Motor neuron (in vitro differentiated cells): Measurements from ENCODE around the gene ARMC12. TPM values are rescaled to one million over a fixed set of nuclear protein-coding genes. Genes with fewer than 3 reads are reported as not detected.
"Not testable (repeated sequence)": the region's sequence is repeated elsewhere in the genome, so short reads cannot be mapped to it uniquely, and the experiment has no call there.

ENCODE experiments used
- ATAC-seq, 8 experiments: fragments of 200-7000 bp; cut with Tn5 transposase; replicated peaks in 6 of 8; 2 replicates each; pipeline ENCODE4 v1.8.0; 2021; ENCODE audit warnings: mild to moderate bottlenecking in 8 of 8, moderate library complexity in 8 of 8
- H3K27ac ChIP-seq, 2 donors: fragments of 250-450 bp; sonication (Bioruptor Pico); 2 replicates each; pipeline ENCODE4 v1.9.0; 2021; ENCODE audit warnings: antibody characterized with exemption in 2 of 2, mild to moderate bottlenecking in 2 of 2, moderate library complexity in 1 of 2
- H3K4me1 ChIP-seq, 2 donors: fragments of 250-450 bp; sonication (Bioruptor Pico); replicated peaks in 1 of 2; 2 replicates each; pipeline ENCODE4 v1.6.1; 2021; ENCODE audit warnings: antibody characterized with exemption in 2 of 2, mild to moderate bottlenecking in 2 of 2, moderate library complexity in 1 of 2
- H3K4me3 ChIP-seq, 5 donors: fragments of 250-450 bp; sonication (Bioruptor Pico); 2 replicates each; pipeline ENCODE4 v1.9.0; 2021; ENCODE audit warnings: antibody characterized with exemption in 5 of 5, mild to moderate bottlenecking in 5 of 5, moderate library complexity in 4 of 5
- WGBS, 10 experiments: fragments of 450-650 bp; shearing (Covaris generic); methylation state at CpG; one replicate each; pipeline ENCODE4 v1.0.0; 2022; 5-methylcytosine and 5-hydroxymethylcytosine counted together
- in situ Hi-C, 9 experiments: fragments of 400-800 bp; cut with MboI; loops; one replicate each; pipeline ENCODE4 v1.15.0; 2021; ENCODE audit warnings: low sequenced_read_pairs in 9 of 9, low pct_unique_long_range_greater_than_20kb in 2 of 9; ENCODE audit not compliant: unreplicated experiment in 9 of 9
- total RNA-seq, 8 experiments: library from RNA; unstranded; fragments of 300-600 nt; gene quantifications; 2 replicates each; pipeline versions ENCODE4 v1.2.3 to v1.2.4, GENCODE V29; 2022

The ARMC12 gene, protein sequence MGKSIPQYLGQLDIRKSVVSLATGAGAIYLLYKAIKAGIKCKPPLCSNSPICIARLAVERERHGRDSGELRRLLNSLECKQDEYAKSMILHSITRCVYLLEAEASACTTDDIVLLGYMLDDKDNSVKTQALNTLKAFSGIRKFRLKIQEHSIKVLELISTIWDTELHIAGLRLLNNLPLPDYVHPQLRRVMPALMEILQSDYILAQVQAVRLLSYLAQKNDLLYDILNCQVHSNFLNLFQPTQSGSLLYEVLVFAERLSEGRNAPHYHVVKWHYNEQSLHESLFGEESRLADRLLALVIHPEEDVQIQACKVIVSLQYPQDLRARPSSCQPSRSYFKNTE
- 1 to 10 TPM in 4 of 8 experiments, under 1 TPM in 4; 0.58 to 3.0 (median 1.2) TPM for total RNA-seq

DNA sequence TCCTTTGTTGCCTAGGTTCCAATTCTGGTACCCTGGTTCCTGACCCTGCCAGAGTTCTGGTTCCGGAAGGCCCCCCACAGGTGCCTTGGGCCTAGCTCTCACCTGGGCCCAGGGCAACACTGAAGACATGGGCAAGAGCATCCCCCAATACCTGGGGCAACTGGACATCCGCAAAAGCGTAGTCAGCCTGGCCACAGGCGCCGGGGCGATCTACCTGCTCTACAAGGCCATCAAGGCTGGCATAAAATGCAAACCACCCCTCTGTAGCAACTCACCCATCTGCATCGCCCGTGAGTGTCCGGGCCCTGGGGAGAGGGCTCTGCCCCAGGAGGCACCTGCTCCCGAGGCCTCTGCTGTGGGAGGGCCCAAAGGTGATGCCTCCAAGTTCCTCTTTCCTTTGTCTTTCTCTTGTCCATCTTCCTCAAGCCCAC is at the start of gene ARMC12:
ARMC12 (plus strand) TSS at position 51 of the 431 bp plus-strand sequence; CDS start at position 128, 77 bp downstream.
- in situ Hi-C loops, result loop anchor here (10.0 to 25.0 kb wide), 5 partner anchors 150 to 425 kb away; partner anchors contain the start of gene PPARD (in 1 of the 9)
- H3K4me1 ChIP-seq, result peaks cover 25% of the 10 kb centered on the region in 2 donors
- ATAC-seq, result no peak
- H3K27ac ChIP-seq, result no peak within 1 kb of the TSS
- WGBS, 10 experiments, result 87 to 97% (median 95%) methylated on average over 3 to 9 of the region's 10 CpGs; no CpG with 5 or more reads in 5 of the 10 experiments
- no peak within 1 kb of the TSS for H3K4me3 ChIP-seq

DNA sequence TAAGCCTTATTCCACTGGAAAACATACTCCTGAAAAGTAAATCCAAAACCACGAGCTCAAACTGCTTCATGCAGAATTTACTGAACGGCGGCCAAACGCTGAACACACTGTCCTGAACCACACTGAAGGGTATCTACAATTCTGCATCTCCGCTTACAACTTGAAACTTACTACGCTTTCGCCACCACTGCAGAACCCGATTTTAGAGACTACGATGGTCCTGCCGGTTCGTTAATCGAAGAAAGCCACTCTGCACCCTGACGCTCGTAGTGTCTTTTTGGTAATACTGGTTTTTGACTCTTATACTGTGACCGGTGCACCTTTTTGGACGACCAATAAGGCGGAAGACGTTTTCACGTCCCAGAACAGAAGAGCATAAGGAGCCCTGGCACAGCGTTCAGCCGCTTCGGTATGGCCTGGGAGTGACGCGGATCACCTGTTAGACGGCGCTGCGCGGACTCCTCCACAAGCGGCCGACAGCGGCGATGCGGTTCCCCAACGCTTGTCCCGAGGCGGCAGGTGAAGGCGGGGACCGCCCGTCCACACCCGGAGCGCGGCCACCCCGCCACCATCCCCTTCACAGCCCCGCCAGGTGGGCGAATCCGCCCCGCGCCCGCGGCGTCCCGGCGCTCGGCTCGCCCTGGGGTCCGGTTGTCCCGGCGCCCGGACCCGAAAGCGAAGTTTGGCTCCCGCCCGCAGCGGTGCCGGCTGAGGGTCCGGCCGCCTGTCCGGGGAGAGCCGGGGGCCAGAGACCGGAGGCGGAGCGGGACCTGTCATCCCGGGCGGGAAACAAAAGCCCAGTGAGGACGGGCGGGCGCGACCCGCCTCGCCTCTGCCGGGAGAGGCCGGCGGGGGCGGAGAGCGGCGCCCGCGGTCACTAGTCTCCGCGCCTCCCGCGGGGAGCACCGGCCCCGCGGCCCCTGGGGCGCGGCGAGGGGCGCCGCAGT is 48.9 kb upstream of the ARMC12 start:
- in situ Hi-C loops, result no loop called here
- ATAC-seq, result peak; percentile 18 to 54 (median 29)
- WGBS, 10 experiments, result 0 to 6% (median 1%) methylated on average over 1 to 26 of the region's 100 CpGs

DNA sequence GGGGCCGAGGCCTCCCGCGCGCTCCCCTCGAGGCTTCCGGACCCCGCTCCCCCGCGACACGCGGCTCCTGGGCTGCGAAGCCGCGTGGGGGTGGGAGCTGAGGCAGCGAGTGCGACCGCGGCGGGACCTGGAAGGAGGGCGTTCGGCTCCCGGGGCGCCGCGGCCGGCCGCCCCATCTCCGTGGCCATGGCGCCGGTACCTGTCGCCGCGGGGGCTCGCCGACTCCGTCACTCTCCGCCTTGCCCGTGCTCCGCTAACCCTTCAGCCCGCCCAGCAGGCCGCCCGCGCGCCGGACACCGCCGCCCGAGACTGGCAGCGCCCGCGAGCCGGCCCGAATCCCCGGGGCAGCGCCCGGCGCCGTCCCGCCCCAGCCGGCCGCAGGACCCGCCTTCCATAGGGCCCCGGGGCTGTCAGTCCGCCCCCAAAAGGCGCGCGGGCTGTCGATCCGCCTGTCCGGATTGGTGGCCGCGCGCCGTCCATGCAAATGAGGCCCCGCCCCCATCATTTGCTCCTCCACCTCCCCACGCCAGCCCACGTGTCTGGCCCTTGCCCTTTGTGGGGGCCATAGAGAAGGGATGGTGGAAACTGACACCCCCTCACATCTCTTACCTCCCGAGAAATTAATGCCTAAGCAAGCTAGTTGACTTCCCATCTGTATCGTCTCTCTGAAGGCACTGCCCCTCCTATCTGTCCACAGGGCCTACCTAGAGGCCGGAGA is 48.1 kb upstream of the ARMC12 start, which contains the start of gene FKBP5:
FKBP5 (minus strand) TSS at position 311 of the 718 bp plus-strand sequence. CDS start 46,091 bp downstream, outside the sequence.
- peak; percentile 93 to 95 (median 94) for ATAC-seq
- H3K4me1 ChIP-seq, result peaks cover 14 to 16% of the 10 kb centered on the region in 2 donors
- H3K4me3 ChIP-seq, result peak within 1 kb of the TSS; percentile 39 to 71 (median 51)
- 44 to 50% (median 50%) methylated on average over 2 to 3 of the region's 80 CpGs; no CpG with 5 or more reads in 7 of the 10 experiments for WGBS, 10 experiments
- in situ Hi-C loops, result no loop called here
- H3K27ac ChIP-seq, result peak within 1 kb of the TSS in 1 of 2 donors; percentile 75

More for the DNA sequence above, 48.9 kb upstream of the ARMC12 start:
- H3K27ac ChIP-seq, result peak overlapping the region in 1 of 2 donors; percentile 75
- H3K4me1 ChIP-seq, result peaks cover 14 to 16% of the 10 kb centered on the region in 2 donors
- H3K4me3 ChIP-seq, result peak overlapping the region; percentile 39 to 71 (median 51)

DNA sequence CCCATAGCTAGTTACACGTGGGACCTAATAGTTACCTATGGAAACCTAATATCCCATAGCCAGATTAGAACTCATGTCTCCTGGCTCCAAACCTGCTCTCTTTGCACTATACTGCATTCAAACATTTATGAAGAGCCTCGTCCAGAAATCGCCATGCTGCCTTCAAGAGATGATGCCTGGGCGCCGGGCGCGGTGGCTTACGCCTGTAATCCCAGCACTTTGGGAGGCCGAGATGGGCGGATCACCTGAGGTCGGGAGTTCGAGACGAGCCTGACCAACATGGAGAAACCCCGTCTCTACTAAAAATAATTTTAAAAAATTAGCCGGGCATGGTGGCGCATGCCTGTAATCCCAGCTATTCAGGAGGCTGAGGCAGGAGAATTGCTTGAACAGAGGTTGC is 46.8 kb upstream of the ARMC12 start:
- H3K4me3 ChIP-seq, ATAC-seq, H3K27ac ChIP-seq, in situ Hi-C loops: not testable (repeated sequence)
- peaks cover 14 to 16% of the 10 kb centered on the region in 2 donors for H3K4me1 ChIP-seq
- WGBS, 10 experiments, result 92 to 100% (median 95%) methylated on average over 3 to 16 of the region's 16 CpGs; no CpG with 5 or more reads in 2 of the 10 experiments

DNA sequence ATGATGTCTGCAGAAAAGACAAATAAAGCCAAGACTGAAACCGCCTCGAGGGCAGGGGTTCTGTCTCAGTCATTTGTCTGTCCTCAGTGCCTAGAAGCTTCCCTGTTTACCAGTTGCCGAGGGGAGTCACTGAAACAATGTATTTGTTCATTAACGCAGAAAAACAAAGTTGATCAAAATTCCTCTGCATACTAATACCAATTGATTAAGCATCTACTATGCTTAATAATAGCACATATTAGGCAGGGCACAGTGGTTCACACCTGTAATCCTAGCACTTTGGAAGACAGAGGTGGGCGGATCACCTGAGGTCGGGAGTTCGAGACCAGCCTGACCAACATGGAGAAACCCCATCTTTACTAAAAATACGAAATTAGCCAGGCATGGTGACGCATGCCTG is 46.3 kb upstream of the ARMC12 start:
- no peak for ATAC-seq
- peaks cover 14 to 16% of the 10 kb centered on the region in 2 donors for H3K4me1 ChIP-seq
- in situ Hi-C loops, result no loop called here
- H3K4me3 ChIP-seq, result no peak overlapping the region
- H3K27ac ChIP-seq, result no peak overlapping the region
- 86 to 100% (median 98%) methylated on average over 1 to 5 of the region's 9 CpGs; no CpG with 5 or more reads in 2 of the 10 experiments for WGBS, 10 experiments

DNA sequence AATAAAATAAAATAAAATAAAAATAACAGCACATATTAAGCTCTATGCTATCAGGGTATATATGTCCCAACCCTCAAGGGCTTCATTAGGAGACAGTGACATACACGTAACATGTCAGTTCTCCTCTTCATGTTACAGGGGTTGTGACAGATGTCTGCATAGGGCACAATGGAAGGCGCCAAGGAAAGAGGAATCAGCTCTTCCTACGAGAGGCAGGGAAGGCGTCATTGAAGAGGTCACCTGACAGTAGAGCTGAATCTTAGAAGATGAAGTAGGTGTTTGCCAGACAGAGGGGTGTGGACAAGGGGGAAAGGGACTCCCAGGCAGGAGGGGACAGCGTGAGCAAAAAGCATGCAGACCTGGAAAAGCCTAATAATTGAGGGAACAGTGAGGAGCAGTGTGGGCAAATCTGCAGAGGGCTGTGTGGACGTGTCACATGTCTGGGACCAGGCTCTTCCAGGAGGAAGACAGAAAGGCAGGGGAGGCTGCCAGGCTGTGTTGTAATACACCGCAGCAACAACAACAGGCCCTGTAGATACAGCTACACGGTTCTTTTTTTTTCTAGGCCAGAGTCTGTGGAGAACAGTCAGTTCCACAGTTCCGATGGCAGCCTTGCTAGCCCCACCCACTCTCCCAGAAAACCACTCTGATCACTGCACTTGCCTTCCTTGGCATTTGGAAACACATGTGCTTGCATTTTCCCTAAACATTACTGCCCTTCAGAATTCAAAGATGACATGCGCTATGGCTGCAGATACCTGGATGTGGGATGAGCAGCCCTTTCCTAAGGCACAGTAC is 45.6 kb upstream of the ARMC12 start:
- H3K4me1 ChIP-seq, result peaks cover 14 to 16% of the 10 kb centered on the region in 2 donors
- ATAC-seq, result peak in 5 of 8 experiments; percentile 34 to 48 (median 40)
- in situ Hi-C loops, result no loop called here
- H3K4me3 ChIP-seq, result no peak overlapping the region
- peak overlapping the region in 1 of 2 donors; percentile 18 for H3K27ac ChIP-seq
- WGBS, 10 experiments, result 19 to 87% (median 79%) methylated on average over 3 to 8 of the region's 10 CpGs; no CpG with 5 or more reads in 3 of the 10 experiments

DNA sequence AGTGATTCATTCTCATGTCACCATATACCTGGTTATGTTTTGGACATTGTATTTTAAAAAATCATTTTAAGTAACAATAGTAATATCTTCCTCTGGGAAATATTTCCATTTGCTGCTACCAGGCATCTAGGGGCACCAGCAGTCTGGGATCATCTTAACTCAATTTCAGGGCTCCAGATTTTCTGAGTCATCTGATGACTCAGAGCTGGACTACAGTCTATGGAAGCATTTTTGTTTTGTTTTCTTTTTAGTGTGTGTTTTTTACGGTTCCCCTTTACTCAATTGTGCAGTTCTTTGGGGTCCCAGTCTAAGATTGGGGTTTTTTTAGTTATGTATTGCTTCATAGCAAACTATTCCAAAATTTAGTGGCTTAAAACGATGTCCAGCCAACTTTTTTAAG is 42.4 kb upstream of the ARMC12 start:
- Histone ChIP-seq H3K27ac (no peak overlapping the region), H3K4me3 (no peak overlapping the region), H3K4me1 (peaks cover 7 to 11% of the 10 kb centered on the region in 2 donors)
- no peak for ATAC-seq
- WGBS, 10 experiments, result 43 to 85% (median 75%) methylated on average over 2 of the region's 2 CpGs; no CpG with 5 or more reads in 1 of the 10 experiments
- in situ Hi-C loops, result no loop called here

DNA sequence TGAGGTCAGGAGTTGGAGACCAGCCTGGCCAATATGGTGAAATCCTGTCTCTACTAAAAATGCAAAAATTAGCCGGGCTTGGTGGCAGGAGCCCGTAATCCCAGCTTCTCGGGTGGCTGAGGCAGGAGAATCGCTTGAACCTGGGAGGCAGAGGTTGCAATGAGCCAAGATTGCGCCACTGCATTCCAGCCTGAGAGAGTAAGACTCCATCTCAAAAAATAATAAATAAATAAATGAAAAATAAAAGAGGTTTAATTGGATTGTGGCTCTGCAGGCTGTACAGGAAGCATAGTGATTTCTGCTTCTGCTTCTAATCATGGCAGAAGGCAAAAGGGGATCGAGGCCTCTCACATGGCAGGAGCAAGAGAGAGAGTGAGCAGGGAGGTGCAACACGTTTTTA is 38.4 kb upstream of the ARMC12 start:
- H3K4me1 ChIP-seq, in situ Hi-C loops, H3K27ac ChIP-seq, ATAC-seq, H3K4me3 ChIP-seq: not testable (repeated sequence)
- 50 to 100% (median 83%) methylated on average over 1 to 7 of the region's 7 CpGs; no CpG with 5 or more reads in 2 of the 10 experiments for WGBS, 10 experiments

DNA sequence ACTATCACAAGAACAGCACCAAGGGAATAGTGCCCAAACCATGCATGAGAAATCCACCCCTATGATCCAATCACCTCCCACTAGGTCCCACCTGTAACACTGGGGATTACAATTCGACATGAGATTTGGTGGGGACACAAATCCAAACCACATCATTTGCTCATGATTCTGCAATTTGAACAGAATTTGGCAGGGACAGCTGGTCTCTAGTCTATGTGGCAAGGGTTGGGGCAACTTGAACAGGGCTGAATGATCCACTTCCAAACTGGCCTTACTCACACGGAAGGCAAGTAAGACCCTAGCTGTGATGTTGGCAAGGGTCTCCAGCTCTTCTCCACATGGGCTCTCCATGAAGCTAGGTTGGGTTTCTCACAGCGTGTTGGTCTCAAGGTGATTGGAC is 38.0 kb upstream of the ARMC12 start:
- 31 to 100% (median 90%) methylated on average over 1 to 3 of the region's 3 CpGs; no CpG with 5 or more reads in 5 of the 10 experiments for WGBS, 10 experiments
- in situ Hi-C loops, result no loop called here
- ATAC-seq, result no peak
- Histone ChIP-seq H3K4me3 (no peak overlapping the region), H3K4me1 (no peaks in the 10 kb centered on the region), H3K27ac (no peak overlapping the region)

DNA sequence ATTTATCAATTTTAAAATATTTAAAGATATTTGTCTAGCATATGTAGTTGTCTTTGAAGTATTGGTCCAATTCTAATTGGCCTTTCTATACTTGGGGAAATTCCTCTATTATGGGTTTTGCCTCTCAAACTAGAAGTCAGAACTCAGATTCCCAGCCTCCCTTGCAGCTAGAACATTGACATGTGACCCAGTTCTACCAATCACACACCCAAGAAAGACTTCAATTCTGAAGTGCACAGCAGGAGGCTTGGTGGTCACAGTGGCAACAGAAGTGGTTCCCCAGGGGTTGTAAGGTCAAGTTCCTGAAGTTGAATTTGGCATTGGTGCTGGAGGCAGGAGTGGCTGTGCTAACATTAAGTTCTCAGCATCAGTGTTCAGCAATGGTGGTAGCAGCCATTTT is 33.3 kb upstream of the ARMC12 start:
- no peak for ATAC-seq
- Histone ChIP-seq H3K27ac (no peak overlapping the region), H3K4me1 (no peaks in the 10 kb centered on the region), H3K4me3 (no peak overlapping the region)
- in situ Hi-C loops, result no loop called here

DNA sequence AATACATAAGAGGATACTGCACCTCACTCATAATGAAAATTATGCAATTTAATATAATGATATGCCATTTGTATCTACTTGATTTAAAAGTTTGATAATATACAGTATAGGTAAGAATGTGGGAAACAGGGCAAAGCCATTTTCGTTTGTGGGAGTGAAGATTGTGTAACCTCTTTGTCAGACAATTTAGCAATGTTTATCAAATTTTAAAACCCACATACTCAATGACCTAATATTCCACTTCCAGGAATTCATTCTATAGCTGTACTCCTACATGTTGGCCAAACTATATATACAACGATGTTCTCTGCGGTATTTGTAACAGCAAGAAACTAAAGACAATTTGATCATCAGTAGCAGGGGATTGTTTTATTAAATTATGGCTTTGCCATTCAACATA is 30.4 kb upstream of the ARMC12 start:
- Histone ChIP-seq H3K4me1 (no peaks in the 10 kb centered on the region), H3K27ac (no peak overlapping the region), H3K4me3 (no peak overlapping the region)
- 30 to 100% (median 76%) methylated on average over 1 to 3 of the region's 3 CpGs for WGBS, 10 experiments
- ATAC-seq, result no peak
- in situ Hi-C loops, result no loop called here
